ENCODE measurements around the gene VRK3. TPM values are rescaled to one million over a fixed set of nuclear protein-coding genes. Genes with fewer than 3 reads are reported as not detected.
"Not testable (repeated sequence)": the region's sequence is repeated elsewhere in the genome, so short reads cannot be mapped to it uniquely, and the experiment has no call there.

VRK3 gene
- total and polyA plus RNA-seq, 2 donors (not counting 1 experiment from before 2014, with no cell fraction given) = 26.9 to 40.6 TPM

GRCh38 chr19:50051964-50052363 is 26.8 kb upstream of the VRK3 start:
- DNase-seq (ENCODE audit: low read depth in 2 of 2) = no peak

GRCh38 chr19:50051228-50051895 is 26.2 kb upstream of the VRK3 start:
- Histone ChIP-seq H3K4me3 (replicated peaks in 1 of 4; ENCODE audit: control extremely low read depth in 1 of 4, insufficient read depth in 1 of 4, low read depth in 3 of 4, low read length in 4 of 4) (peak overlapping the region in 3 of 4 experiments; percentile 19 to 62 (median 57)), H3K4me2 (ENCODE audit: extremely low read depth, insufficient read depth, low read length) (peak overlapping the region; percentile 93)
- H4K20me1 ChIP-seq (ENCODE audit: control insufficient read depth, extremely low read depth, insufficient read depth, low read length); H3K9me3 ChIP-seq (ENCODE audit: control insufficient read depth, insufficient read depth, low read depth, low read length); H3K36me3 ChIP-seq (ENCODE audit: control insufficient read depth, insufficient read depth, low read length); H3K9ac ChIP-seq (ENCODE audit: insufficient read depth, low read length); H2AFZ ChIP-seq (ENCODE audit: low read length); H3K27me3 ChIP-seq (ENCODE audit: control insufficient read depth, insufficient read depth, low read length); H3K79me2 ChIP-seq (ENCODE audit: control insufficient read depth, insufficient read depth, low read length); H3K4me1 ChIP-seq (ENCODE audit: control insufficient read depth, extremely low read depth, insufficient read depth, low read length); H3K27ac ChIP-seq (ENCODE audit: insufficient read depth, low read length): not testable (repeated sequence)
- DNase-seq (ENCODE audit: low read depth in 2 of 2) = peak; percentile 21 to 24

More at GRCh38 chr19:50051964-50052363, 26.8 kb upstream of the VRK3 start:
- H3K9ac ChIP-seq (ENCODE audit: insufficient read depth, low read length) = no peak overlapping the region
- H3K36me3 ChIP-seq (ENCODE audit: control insufficient read depth, insufficient read depth, low read length) = no peaks in the 10 kb centered on the region
- H3K4me2 ChIP-seq (ENCODE audit: extremely low read depth, insufficient read depth, low read length) = no peak overlapping the region
- no peaks in the 10 kb centered on the region for H4K20me1 ChIP-seq (ENCODE audit: control insufficient read depth, extremely low read depth, insufficient read depth, low read length)
- no peaks in the 10 kb centered on the region for H3K9me3 ChIP-seq (ENCODE audit: control insufficient read depth, insufficient read depth, low read depth, low read length)
- H2AFZ ChIP-seq (ENCODE audit: low read length) = no peak overlapping the region
- no peaks in the 10 kb centered on the region for H3K79me2 ChIP-seq (ENCODE audit: control insufficient read depth, insufficient read depth, low read length)
- H3K4me1 ChIP-seq (ENCODE audit: control insufficient read depth, extremely low read depth, insufficient read depth, low read length) = no peaks in the 10 kb centered on the region
- no peak overlapping the region for H3K27ac ChIP-seq (ENCODE audit: insufficient read depth, low read length)
- no peak overlapping the region for H3K4me3 ChIP-seq (replicated peaks in 1 of 4; ENCODE audit: control extremely low read depth in 1 of 4, insufficient read depth in 1 of 4, low read depth in 3 of 4, low read length in 4 of 4)
- no peaks in the 10 kb centered on the region for H3K27me3 ChIP-seq (ENCODE audit: control insufficient read depth, insufficient read depth, low read length)
- TF ChIP-seq EZH2 (IDR thresholded peaks at IDR 0.05; ENCODE audit: low read length, missing control alignments) = no peak
- TF ChIP-seq CTCF (conservative IDR thresholded peaks at IDR 0.05 in 1 of 2, IDR thresholded peaks at IDR 0.05 in 1 of 2; ENCODE audit: low read depth in 1 of 2, low read length in 2 of 2) = no peak

- peak; percentile 69 to 78 for DNase-seq (ENCODE audit: low read depth in 2 of 2)
- H3K4me2 ChIP-seq (ENCODE audit: extremely low read depth, insufficient read depth, low read length) = peak overlapping the region; percentile 93
- peak overlapping the region; percentile 20 for H3K9ac ChIP-seq (ENCODE audit: insufficient read depth, low read length)
Measured at GRCh38 chr19:50050406-50051227, 25.4 kb upstream of the VRK3 start.

More at GRCh38 chr19:50050406-50051227, 25.4 kb upstream of the VRK3 start:
- no peak for TF ChIP-seq EZH2 (IDR thresholded peaks at IDR 0.05; ENCODE audit: low read length, missing control alignments)
- TF ChIP-seq CTCF (conservative IDR thresholded peaks at IDR 0.05 in 1 of 2, IDR thresholded peaks at IDR 0.05 in 1 of 2; ENCODE audit: low read depth in 1 of 2, low read length in 2 of 2) = no peak
- H2AFZ ChIP-seq (ENCODE audit: low read length) = peak overlapping the region; percentile 84
- peak overlapping the region; percentile 19 to 62 (median 56) for H3K4me3 ChIP-seq (replicated peaks in 1 of 4; ENCODE audit: control extremely low read depth in 1 of 4, insufficient read depth in 1 of 4, low read depth in 3 of 4, low read length in 4 of 4)
- H3K27ac ChIP-seq (ENCODE audit: insufficient read depth, low read length) = peak overlapping the region; percentile 74
- peaks cover 4% of the 10 kb centered on the region for H3K36me3 ChIP-seq (ENCODE audit: control insufficient read depth, insufficient read depth, low read length)
- no peaks in the 10 kb centered on the region for H4K20me1 ChIP-seq (ENCODE audit: control insufficient read depth, extremely low read depth, insufficient read depth, low read length)
- H3K9me3 ChIP-seq (ENCODE audit: control insufficient read depth, insufficient read depth, low read depth, low read length) = peaks cover 5% of the 10 kb centered on the region
- no peaks in the 10 kb centered on the region for H3K27me3 ChIP-seq (ENCODE audit: control insufficient read depth, insufficient read depth, low read length)
- H3K79me2 ChIP-seq (ENCODE audit: control insufficient read depth, insufficient read depth, low read length) = no peaks in the 10 kb centered on the region
- H3K4me1 ChIP-seq (ENCODE audit: control insufficient read depth, extremely low read depth, insufficient read depth, low read length) = no peaks in the 10 kb centered on the region
